CD4-positive, alpha-beta T cell (primary cell): ENCODE results near the gene TSPAN11. TPM values are rescaled to one million over a fixed set of nuclear protein-coding genes. Genes with fewer than 3 reads are reported as not detected.

Source experiments
- ATAC-seq: fragments of 200-7000 bp; cut with Tn5 transposase; one replicate; pipeline ENCODE4 v1.10.0; 2022; ENCODE audit warnings: mild to moderate bottlenecking; ENCODE audit not compliant: poor library complexity
- CTCF ChIA-PET: fragments of 350-600 bp; sonication (Branson Sonifier 250); formaldehyde crosslinking; loops from one replicate; lab custom pipeline; 2021; ENCODE audit warnings: antibody characterized with exemption, inconsistent platforms; lab: Charles Lee
- POLR2A ChIA-PET: fragments of 350-600 bp; sonication (Branson Sonifier 250); formaldehyde crosslinking; loops from one replicate; lab custom pipeline; 2021; ENCODE audit warnings: antibody characterized with exemption, inconsistent platforms; lab: Charles Lee
- DNase-seq, 14 experiments: peaks; one replicate each; pipeline ENCODE4 v3.0.0-alpha.2; 2013 to 2020; ENCODE audit warnings: mixed read lengths in 2 of 14
- H3K27ac ChIP-seq, 2 donors: one replicate each; pipeline versions ENCODE4 v1.5.1 to v1.7.0; 2013; ENCODE audit warnings: low read length in 2 of 2, low read depth in 1 of 2, mild to moderate bottlenecking in 1 of 2
- H3K27me3 ChIP-seq, 2 experiments: 1 replicate in 1 of 2; 2 replicates in 1 of 2; pipeline versions ENCODE4 v1.6.1 to v1.7.0; 2013; ENCODE audit warnings: low read length in 2 of 2, control low read depth in 1 of 2, mild to moderate bottlenecking in 1 of 2, moderate library complexity in 1 of 2; ENCODE audit not compliant: insufficient read depth in 2 of 2, control insufficient read depth in 1 of 2
- H3K36me3 ChIP-seq: one replicate; pipeline ENCODE4 v1.6.1; 2013; ENCODE audit warnings: low read length, control low read depth; ENCODE audit not compliant: insufficient read depth
- H3K4me1 ChIP-seq: one replicate; pipeline ENCODE4 v1.6.1; 2013; ENCODE audit warnings: low read length, control low read depth; ENCODE audit not compliant: insufficient read depth
- H3K4me3 ChIP-seq: one replicate; pipeline ENCODE4 v1.5.1; 2013; ENCODE audit warnings: mild to moderate bottlenecking, low read length, moderate library complexity
- H3K9me3 ChIP-seq, 2 experiments: 1 replicate in 1 of 2; 2 replicates in 1 of 2; pipeline versions ENCODE4 v1.6.1 to v1.7.0; 2013; ENCODE audit warnings: low read length in 2 of 2, mild to moderate bottlenecking in 2 of 2, control low read depth in 1 of 2, moderate library complexity in 1 of 2; ENCODE audit not compliant: control insufficient read depth in 1 of 2, insufficient read depth in 1 of 2
- H3K27ac Mint-ChIP-seq: one replicate; pipeline ENCODE4 v1.8.0; 2020; ENCODE audit warnings: mixed read lengths
- H3K27me3 Mint-ChIP-seq: one replicate; pipeline ENCODE4 v1.8.0; 2021; ENCODE audit warnings: mixed read lengths
- H3K36me3 Mint-ChIP-seq: one replicate; pipeline ENCODE4 v1.8.0; 2021; ENCODE audit warnings: low read depth, mixed read lengths
- H3K4me1 Mint-ChIP-seq: one replicate; pipeline ENCODE4 v1.8.0; 2021; ENCODE audit warnings: low read depth, mixed read lengths
- H3K4me3 Mint-ChIP-seq: one replicate; pipeline ENCODE4 v1.8.0; 2020; ENCODE audit warnings: mild to moderate bottlenecking, mixed read lengths
- H3K9me3 Mint-ChIP-seq: one replicate; pipeline ENCODE4 v1.8.0; 2020; ENCODE audit warnings: mixed read lengths
- intact Hi-C, 2 experiments: fragments of 100-400 bp; cut with DNase I in 1 of 2; cut with micrococcal nuclease in 1 of 2; formaldehyde crosslinking; loops; one replicate each; pipeline versions ENCODE4 v1.15.1 to v1.9.0; 2023 to 2025; cut with DNase I, micrococcal nuclease
- total RNA-seq, 174 experiments: library from RNA in 2 of 174; stranded (reverse) in 2 of 174; gene quantifications; one replicate each; pipeline ENCODE4 v1.2.3 and lab custom pipeline; 2021 to 2026
- TF ChIP-seq, protein P1 (sequence below): fragments of 200-600 bp; IDR thresholded peaks from one replicate; pipeline ENCODE4 v1.8.0; 2022; ENCODE audit warnings: antibody characterized with exemption, mild to moderate bottlenecking

The TSPAN11 gene
- total RNA-seq, 2 experiments from 2014 or later, result not detected

DNA sequence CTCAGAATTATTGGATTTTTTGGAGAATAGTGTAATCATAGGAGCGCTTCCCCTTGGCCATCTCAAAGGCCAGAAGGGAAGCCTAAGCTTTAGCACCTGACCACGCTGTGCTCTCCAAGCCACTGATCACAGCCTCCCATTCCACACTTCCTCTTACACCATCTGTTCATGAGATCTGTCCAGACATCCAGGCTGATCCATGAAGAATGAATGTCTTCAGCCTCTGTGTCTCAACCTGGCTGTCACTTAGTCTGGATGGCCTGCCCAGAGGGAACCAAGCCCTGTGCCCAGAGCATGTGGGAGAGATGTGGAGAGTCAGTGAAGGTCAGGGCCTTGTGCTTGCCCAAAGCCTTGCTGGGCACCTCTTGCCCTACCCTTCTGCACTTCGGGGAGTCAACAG is 40.5 kb downstream of the TSPAN11 start:
- TF ChIP-seq, protein P1, sequence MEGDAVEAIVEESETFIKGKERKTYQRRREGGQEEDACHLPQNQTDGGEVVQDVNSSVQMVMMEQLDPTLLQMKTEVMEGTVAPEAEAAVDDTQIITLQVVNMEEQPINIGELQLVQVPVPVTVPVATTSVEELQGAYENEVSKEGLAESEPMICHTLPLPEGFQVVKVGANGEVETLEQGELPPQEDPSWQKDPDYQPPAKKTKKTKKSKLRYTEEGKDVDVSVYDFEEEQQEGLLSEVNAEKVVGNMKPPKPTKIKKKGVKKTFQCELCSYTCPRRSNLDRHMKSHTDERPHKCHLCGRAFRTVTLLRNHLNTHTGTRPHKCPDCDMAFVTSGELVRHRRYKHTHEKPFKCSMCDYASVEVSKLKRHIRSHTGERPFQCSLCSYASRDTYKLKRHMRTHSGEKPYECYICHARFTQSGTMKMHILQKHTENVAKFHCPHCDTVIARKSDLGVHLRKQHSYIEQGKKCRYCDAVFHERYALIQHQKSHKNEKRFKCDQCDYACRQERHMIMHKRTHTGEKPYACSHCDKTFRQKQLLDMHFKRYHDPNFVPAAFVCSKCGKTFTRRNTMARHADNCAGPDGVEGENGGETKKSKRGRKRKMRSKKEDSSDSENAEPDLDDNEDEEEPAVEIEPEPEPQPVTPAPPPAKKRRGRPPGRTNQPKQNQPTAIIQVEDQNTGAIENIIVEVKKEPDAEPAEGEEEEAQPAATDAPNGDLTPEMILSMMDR, result no peak
- H3K9me3 Mint-ChIP-seq, result no peaks in the 10 kb centered on the region
- H3K27me3 ChIP-seq, result no peaks in the 10 kb centered on the region
- DNase-seq (no peak), ATAC-seq (no peak)
- H3K4me3 Mint-ChIP-seq, result no peak overlapping the region
- CTCF ChIA-PET, result no interaction called here
- H3K36me3 Mint-ChIP-seq, result no peaks in the 10 kb centered on the region
- H3K4me1 ChIP-seq, result no peaks in the 10 kb centered on the region
- H3K36me3 ChIP-seq, result no peaks in the 10 kb centered on the region
- H3K4me3 ChIP-seq, result no peak overlapping the region
- H3K27ac Mint-ChIP-seq, result no peak overlapping the region
- intact Hi-C loops, result no loop called here
- peaks cover 14% of the 10 kb centered on the region for H3K27me3 Mint-ChIP-seq
- H3K4me1 Mint-ChIP-seq, result no peaks in the 10 kb centered on the region
- POLR2A ChIA-PET, result no interaction called here
- no peaks in the 10 kb centered on the region for H3K9me3 ChIP-seq
- H3K27ac ChIP-seq, result no peak overlapping the region

DNA sequence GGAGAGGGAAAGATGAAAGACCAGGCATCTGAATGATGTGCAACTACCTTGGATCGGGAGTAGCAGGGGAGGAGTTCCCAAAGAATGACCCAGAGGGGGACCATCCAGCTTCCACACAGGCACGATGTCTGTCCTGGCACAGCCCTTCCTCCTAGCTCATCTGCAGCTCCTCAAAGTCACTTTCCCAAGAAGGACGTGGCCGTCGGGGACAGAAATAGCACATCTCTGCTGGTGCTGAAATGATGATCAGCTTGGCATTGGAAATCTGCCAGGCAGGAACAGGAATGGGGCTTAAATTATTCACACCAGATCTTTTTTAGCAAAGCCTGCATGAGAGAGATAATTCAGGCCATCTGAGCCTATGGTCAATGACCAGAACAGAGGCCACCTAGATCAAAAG is 41.7 kb downstream of the TSPAN11 start:
- DNase-seq, result no peak
- Histone ChIP-seq H3K27me3 (peaks cover 0 to 3% of the 10 kb centered on the region in 2 experiments), H3K4me1 (no peaks in the 10 kb centered on the region), H3K4me3 (no peak overlapping the region), H3K27ac (no peak overlapping the region), H3K36me3 (no peaks in the 10 kb centered on the region), H3K9me3 (no peaks in the 10 kb centered on the region)
- Mint-ChIP-seq H3K9me3 (no peaks in the 10 kb centered on the region), H3K4me1 (no peaks in the 10 kb centered on the region), H3K4me3 (no peak overlapping the region), H3K27ac (no peak overlapping the region), H3K36me3 (no peaks in the 10 kb centered on the region), H3K27me3 (peaks cover 18% of the 10 kb centered on the region)
- TF ChIP-seq, protein P1, result no peak
- POLR2A ChIA-PET, result no interaction called here
- CTCF ChIA-PET, result no interaction called here
- no peak for ATAC-seq
- intact Hi-C loops, result no loop called here

DNA sequence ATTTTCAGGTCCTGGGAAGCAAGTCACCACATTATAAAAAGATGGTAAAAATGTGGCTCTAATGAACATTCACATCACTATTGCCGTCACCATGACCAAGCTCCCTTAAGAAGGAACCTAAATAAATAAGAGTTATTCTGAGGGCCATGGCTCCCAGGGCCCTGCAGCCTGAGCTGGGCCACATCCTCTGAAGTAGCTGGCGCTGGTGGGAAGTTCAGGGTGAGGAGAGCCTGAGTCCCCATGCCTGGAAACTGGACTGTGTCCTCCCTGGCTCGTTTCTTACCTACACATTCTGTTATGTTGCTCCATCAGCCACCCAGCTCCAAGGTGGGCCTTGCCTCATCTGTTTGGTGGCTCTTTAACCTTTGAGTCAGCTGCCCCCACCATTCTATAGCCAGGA is 42.5 kb downstream of the TSPAN11 start:
- H3K36me3 ChIP-seq, result no peaks in the 10 kb centered on the region
- H3K27ac Mint-ChIP-seq, result no peak overlapping the region
- H3K4me1 ChIP-seq, result no peaks in the 10 kb centered on the region
- H3K4me1 Mint-ChIP-seq, result no peaks in the 10 kb centered on the region
- peaks cover 18% of the 10 kb centered on the region for H3K27me3 Mint-ChIP-seq
- H3K9me3 ChIP-seq, result no peaks in the 10 kb centered on the region
- POLR2A ChIA-PET, result no interaction called here
- no peak overlapping the region for H3K27ac ChIP-seq
- H3K36me3 Mint-ChIP-seq, result no peaks in the 10 kb centered on the region
- intact Hi-C loops, result no loop called here
- H3K4me3 Mint-ChIP-seq, result no peak overlapping the region
- no peak for DNase-seq
- H3K9me3 Mint-ChIP-seq, result no peaks in the 10 kb centered on the region
- H3K4me3 ChIP-seq, result no peak overlapping the region
- TF ChIP-seq, protein P1, result no peak
- H3K27me3 ChIP-seq, result peaks cover 0 to 3% of the 10 kb centered on the region in 2 experiments
- no peak for ATAC-seq
- CTCF ChIA-PET, result no interaction called here
